Adrenal gland (tissue), 12 donors: ENCODE results near the gene TRIO. TPM values are rescaled to one million over a fixed set of nuclear protein-coding genes. Genes with fewer than 3 reads are reported as not detected.

Experiments
- DNase-seq, 7 donors: peaks; one replicate each; pipeline ENCODE4 v3.0.0-alpha.2; 2019 to 2020
- H3K27ac ChIP-seq, 5 donors: fragments of 200-600 bp; sonication (generic) in 4 of 5; 1 replicate in 3 of 5; 2 replicates in 2 of 5; pipeline versions ENCODE4 v1.5.1 to v1.8.0; 2016 to 2020; ENCODE audit warnings: mild to moderate bottlenecking in 1 of 5
- H3K27me3 ChIP-seq: fragments of 200-600 bp; 2 replicates; pipeline ENCODE4 v1.8.0; 2021
- H3K36me3 ChIP-seq, 2 donors: fragments of 200-600 bp; replicated peaks in 1 of 2; 1 replicate in 1 of 2; 2 replicates in 1 of 2; pipeline versions ENCODE4 v1.5.1 to v1.8.0; 2018 to 2022
- H3K4me1 ChIP-seq, 2 donors: fragments of 200-600 bp; replicated peaks in 1 of 2; 1 replicate in 1 of 2; 2 replicates in 1 of 2; pipeline versions ENCODE4 v1.5.1 to v1.8.0; 2018 to 2021
- H3K4me3 ChIP-seq, 4 donors: fragments of 200-600 bp; sonication (generic) in 3 of 4; one replicate each; pipeline ENCODE4 v1.5.1; 2016 to 2018
- H3K9me3 ChIP-seq, 3 donors: fragments of 200-600 bp; sonication (generic) in 1 of 3; replicated peaks in 1 of 3; 1 replicate in 2 of 3; 2 replicates in 1 of 3; pipeline versions ENCODE4 v1.5.1 to v1.8.0; 2016 to 2021
- CTCF ChIP-seq, 6 experiments: fragments of 450-650 bp in 4 of 6; fragments of 200-600 bp in 2 of 6; sonication (generic) in 1 of 6; IDR thresholded peaks; 1 replicate in 5 of 6; 2 replicates in 1 of 6; pipeline versions ENCODE4 v1.5.1 to v1.8.0; 2016 to 2021; ENCODE audit warnings: antibody characterized with exemption in 6 of 6, mild to moderate bottlenecking in 2 of 6, moderate library complexity in 1 of 6
- POLR2A ChIP-seq, 2 donors: fragments of 450-650 bp; IDR thresholded peaks; one replicate each; pipeline ENCODE4 v1.6.1; 2017; ENCODE audit warnings: antibody characterized with exemption in 2 of 2, mild to moderate bottlenecking in 2 of 2, moderate library complexity in 1 of 2
- WGBS, 4 donors: extraction: QIAGEN DNeasy Blood & Tissue Kit in 2 of 4; methylation state at CpG; one replicate each; pipeline versions ENCODE4 v1.1.5 to v1.1.7; 2013 to 2017; 5-methylcytosine and 5-hydroxymethylcytosine counted together
- intact Hi-C, 2 donors: fragments of 100-400 bp; cut with DNase I; formaldehyde crosslinking; loops; one replicate each; pipeline versions ENCODE4 v1.14.1 to v1.15.0; 2022 to 2023
- polyA plus RNA-seq, 3 donors: library from polyadenylated mRNA; stranded (reverse); fragments of 200-250 nt in 2 of 3; fragments of 350-450 nt in 1 of 3; fragmentation: Illumina TruSeq in 1 of 3; extraction: RNeasy Lipid Tissue Mini Kit (QIAGEN cat#74804) in 1 of 3; gene quantifications; one replicate each; pipeline ENCODE4 v1.2.3, GENCODE V29; 2013 to 2014
- total RNA-seq, 9 donors: library from RNA; depleted of rRNA in 4 of 9; stranded (reverse); fragments of >200 nt in 4 of 9; fragments of 120-200 nt in 1 of 9; fragmentation: NEBNext Ultra II Directional in 1 of 9; extraction: Animal tissue kit (Norgen Biotek cat#: 25700) in 1 of 9; gene quantifications; one replicate each; pipeline versions ENCODE4 v1.1.0 to v1.2.4, GENCODE V29; 2013 to 2023
- donor health status: healthy with polysubstance abuse.
- donor health status: Bipolar disorder and iron deficiency.
- donor health status: DM: yes; HTN: yes; CAD: no.
- donor health status: DM: no; HTN: no; CAD: no.
- donor health status: DM: no; HTN: no; CAD: no.
- donor health status: DM: yes; HTN: yes; CAD: no.

The TRIO gene
- total and polyA plus RNA-seq, 12 donors = 27.3 to 109 (median 72.4) TPM

GRCh38 chr5:14292766-14293658 is 149.9 kb downstream of the TRIO start:
- no peaks in the 10 kb centered on the region for H3K27me3 ChIP-seq
- H3K4me1 ChIP-seq = no peaks in the 10 kb centered on the region
- H3K27ac ChIP-seq = no peak overlapping the region
- intact Hi-C loops = no loop called here
- DNase-seq = no peak
- peaks cover 0 to 9% of the 10 kb centered on the region in 2 donors for H3K36me3 ChIP-seq
- 89 to 95% (median 91%) methylated on average over 9 to 12 of the region's 12 CpGs for WGBS, 4 donors
- H3K9me3 ChIP-seq = no peaks in the 10 kb centered on the region
- TF ChIP-seq CTCF (IDR thresholded peaks at IDR 0.05) (no peak), POLR2A (IDR thresholded peaks at IDR 0.05) (no peak)
- no peak overlapping the region for H3K4me3 ChIP-seq

- Histone ChIP-seq H3K27me3 (no peaks in the 10 kb centered on the region), H3K36me3 (peaks cover 0 to 9% of the 10 kb centered on the region in 2 donors), H3K4me3 (no peak overlapping the region), H3K4me1 (peaks cover 3 to 7% of the 10 kb centered on the region in 2 donors), H3K9me3 (no peaks in the 10 kb centered on the region), H3K27ac (no peak overlapping the region)
- intact Hi-C loops = no loop called here
- no peak for DNase-seq
- 76 to 95% (median 89%) methylated on average over 5 of the region's 5 CpGs for WGBS, 4 donors
- TF ChIP-seq POLR2A (IDR thresholded peaks at IDR 0.05) (no peak), CTCF (IDR thresholded peaks at IDR 0.05) (no peak)
Measured at GRCh38 chr5:14295610-14296009, 152.5 kb downstream of the TRIO start.

- DNase-seq = no peak
- Histone ChIP-seq H3K4me1 (peaks cover 3 to 7% of the 10 kb centered on the region in 2 donors), H3K9me3 (no peaks in the 10 kb centered on the region), H3K4me3 (no peak overlapping the region), H3K36me3 (peaks cover 0 to 9% of the 10 kb centered on the region in 2 donors), H3K27ac (no peak overlapping the region), H3K27me3 (no peaks in the 10 kb centered on the region)
- intact Hi-C loops = no loop called here
- WGBS, 4 donors = 88 to 91% (median 90%) methylated on average over 14 of the region's 14 CpGs
- TF ChIP-seq CTCF (IDR thresholded peaks at IDR 0.05) (no peak), POLR2A (IDR thresholded peaks at IDR 0.05) (no peak)
Measured at GRCh38 chr5:14296533-14297331, 153.6 kb downstream of the TRIO start.

GRCh38 chr5:14297697-14298096 is 154.6 kb downstream of the TRIO start:
- 89 to 96% (median 93%) methylated on average over 8 to 9 of the region's 9 CpGs for WGBS, 4 donors
- no peak for DNase-seq
- TF ChIP-seq CTCF (IDR thresholded peaks at IDR 0.05) (no peak), POLR2A (IDR thresholded peaks at IDR 0.05) (no peak)
- Histone ChIP-seq H3K9me3 (no peaks in the 10 kb centered on the region), H3K36me3 (peaks cover 0 to 9% of the 10 kb centered on the region in 2 donors), H3K27me3 (no peaks in the 10 kb centered on the region), H3K4me1 (peaks cover 3 to 7% of the 10 kb centered on the region in 2 donors), H3K27ac (no peak overlapping the region), H3K4me3 (no peak overlapping the region)
- intact Hi-C loops = no loop called here
